ENCODE data around the gene SDR42E1.

DNA sequence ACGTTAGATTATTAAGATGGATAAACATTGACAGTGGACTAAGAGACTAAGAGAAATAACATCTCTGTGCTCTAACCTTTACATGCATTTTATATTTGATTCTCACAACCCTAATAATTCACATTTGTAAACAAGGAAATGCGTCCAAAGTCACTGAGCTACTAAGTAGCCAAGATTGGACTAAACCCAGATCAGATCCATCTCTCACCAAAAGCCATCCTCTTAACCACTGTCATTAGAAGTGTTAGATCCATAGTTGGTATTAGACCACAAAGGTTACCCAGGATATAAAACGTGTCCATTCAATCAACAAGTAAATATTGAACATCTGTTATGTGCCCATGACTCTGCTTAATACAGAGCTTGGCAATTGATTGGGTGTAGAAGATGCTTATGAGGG is 29.0 kb upstream of the SDR42E1 start:
- TF ChIP-seq, protein P1, sequence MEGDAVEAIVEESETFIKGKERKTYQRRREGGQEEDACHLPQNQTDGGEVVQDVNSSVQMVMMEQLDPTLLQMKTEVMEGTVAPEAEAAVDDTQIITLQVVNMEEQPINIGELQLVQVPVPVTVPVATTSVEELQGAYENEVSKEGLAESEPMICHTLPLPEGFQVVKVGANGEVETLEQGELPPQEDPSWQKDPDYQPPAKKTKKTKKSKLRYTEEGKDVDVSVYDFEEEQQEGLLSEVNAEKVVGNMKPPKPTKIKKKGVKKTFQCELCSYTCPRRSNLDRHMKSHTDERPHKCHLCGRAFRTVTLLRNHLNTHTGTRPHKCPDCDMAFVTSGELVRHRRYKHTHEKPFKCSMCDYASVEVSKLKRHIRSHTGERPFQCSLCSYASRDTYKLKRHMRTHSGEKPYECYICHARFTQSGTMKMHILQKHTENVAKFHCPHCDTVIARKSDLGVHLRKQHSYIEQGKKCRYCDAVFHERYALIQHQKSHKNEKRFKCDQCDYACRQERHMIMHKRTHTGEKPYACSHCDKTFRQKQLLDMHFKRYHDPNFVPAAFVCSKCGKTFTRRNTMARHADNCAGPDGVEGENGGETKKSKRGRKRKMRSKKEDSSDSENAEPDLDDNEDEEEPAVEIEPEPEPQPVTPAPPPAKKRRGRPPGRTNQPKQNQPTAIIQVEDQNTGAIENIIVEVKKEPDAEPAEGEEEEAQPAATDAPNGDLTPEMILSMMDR (optimal IDR thresholded peaks at IDR 0.05 in 1 of 3, IDR thresholded peaks at IDR 0.05 in 1 of 3, conservative IDR thresholded peaks at IDR 0.05 in 1 of 3; ENCODE audit: extremely low read depth in 1 of 3, insufficient read depth in 2 of 3, low read length in 3 of 3): no peak
- no peak for TF ChIP-seq EZH2 (IDR thresholded peaks at IDR 0.05; ENCODE audit: low read length)

All from keratinocyte (primary cell).